H1 (cell line): ENCODE results near the gene FARS2. TPM values are rescaled to one million over a fixed set of nuclear protein-coding genes. Genes with fewer than 3 reads are reported as not detected.

Experiments used
- ATF2 ChIP-seq: IDR thresholded peaks from 2 replicates; pipeline ENCODE4 v1.6.1; 2012; ENCODE audit warnings: low read length, inconsistent platforms
- BRCA1 ChIP-seq: IDR thresholded peaks from 2 replicates; pipeline ENCODE4 v1.6.1; 2012; ENCODE audit warnings: low read depth, low read length, improper control_type of control experiment
- CHD7 ChIP-seq: fragments of 300-600 bp; sonication (generic); IDR thresholded peaks from 2 replicates; pipeline ENCODE4 v1.7.1; 2012; ENCODE audit warnings: low read length, moderate library complexity, mild to moderate bottlenecking, inconsistent platforms; ENCODE audit not compliant: insufficient replicate concordance
- polyA plus RNA-seq, 7 experiments: library from polyadenylated mRNA; depleted of rRNA in 3 of 7; stranded (reverse) in 5 of 7; unstranded in 2 of 7; fragments of >200 nt in 5 of 7; fragments of 200-250 nt in 2 of 7; gene quantifications; 1 replicate in 5 of 7; 2 replicates in 1 of 7; 4 replicates in 1 of 7; pipeline versions ENCODE4 v1.2.1 to v1.2.3, GENCODE V29; 2011 to 2013; ENCODE audit warnings: missing spikeins in 2 of 7, mixed read lengths in 2 of 7
- total RNA-seq: library from RNA; stranded (reverse); fragmentation: NEBNext Ultra II Directional; extraction: Animal tissue kit (Norgen Biotek cat#: 25700); gene quantifications from 2 replicates; pipeline ENCODE4 v1.2.1, GENCODE V29; 2021

Gene FARS2
- total and polyA plus RNA-seq, 2 of the 8 experiments (the other 6 are each of a cell fraction or from before 2014, with no cell fraction given): 11.7 to 14.4 TPM

- TF ChIP-seq CHD7: no peak
- TF ChIP-seq ATF2: no peak
- no peak for TF ChIP-seq BRCA1
Measured at GRCh38 chr6:5237805-5238204, 23.5 kb upstream of the FARS2 start (continued).
